ENCODE measurements around the gene CHCHD3.

GRCh38 chr7:133064082-133064820 is 17.6 kb downstream of the CHCHD3 start:
- TF ChIP-seq, protein P1, sequence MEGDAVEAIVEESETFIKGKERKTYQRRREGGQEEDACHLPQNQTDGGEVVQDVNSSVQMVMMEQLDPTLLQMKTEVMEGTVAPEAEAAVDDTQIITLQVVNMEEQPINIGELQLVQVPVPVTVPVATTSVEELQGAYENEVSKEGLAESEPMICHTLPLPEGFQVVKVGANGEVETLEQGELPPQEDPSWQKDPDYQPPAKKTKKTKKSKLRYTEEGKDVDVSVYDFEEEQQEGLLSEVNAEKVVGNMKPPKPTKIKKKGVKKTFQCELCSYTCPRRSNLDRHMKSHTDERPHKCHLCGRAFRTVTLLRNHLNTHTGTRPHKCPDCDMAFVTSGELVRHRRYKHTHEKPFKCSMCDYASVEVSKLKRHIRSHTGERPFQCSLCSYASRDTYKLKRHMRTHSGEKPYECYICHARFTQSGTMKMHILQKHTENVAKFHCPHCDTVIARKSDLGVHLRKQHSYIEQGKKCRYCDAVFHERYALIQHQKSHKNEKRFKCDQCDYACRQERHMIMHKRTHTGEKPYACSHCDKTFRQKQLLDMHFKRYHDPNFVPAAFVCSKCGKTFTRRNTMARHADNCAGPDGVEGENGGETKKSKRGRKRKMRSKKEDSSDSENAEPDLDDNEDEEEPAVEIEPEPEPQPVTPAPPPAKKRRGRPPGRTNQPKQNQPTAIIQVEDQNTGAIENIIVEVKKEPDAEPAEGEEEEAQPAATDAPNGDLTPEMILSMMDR (IDR thresholded peaks at IDR 0.05): no peak
- TF ChIP-seq POLR2A (IDR thresholded peaks at IDR 0.05): no peak
